Sigmoid colon (tissue), 4 donors: ENCODE results near the gene GALR3.

ENCODE experiments used
- EP300 ChIP-seq, 4 donors: sonication (generic); formaldehyde crosslinking; IDR thresholded peaks; one replicate each; pipeline ENCODE4 v1.6.1; 2017; ENCODE audit warnings: antibody characterized with exemption in 4 of 4
- POLR2A ChIP-seq, 2 donors: fragments of 450-650 bp; IDR thresholded peaks; one replicate each; pipeline ENCODE4 v1.6.1; 2016; ENCODE audit warnings: antibody characterized with exemption in 2 of 2, mild to moderate bottlenecking in 2 of 2, moderate library complexity in 2 of 2
- POLR2AphosphoS5 ChIP-seq, 4 donors: sonication (generic); formaldehyde crosslinking; IDR thresholded peaks; one replicate each; pipeline ENCODE4 v1.6.1; 2017; ENCODE audit warnings: antibody characterized with exemption in 4 of 4
- TF ChIP-seq, protein P1 (sequence below), 4 experiments: fragments of 450-650 bp in 3 of 4; fragments of 200-600 bp in 1 of 4; IDR thresholded peaks; one replicate each; pipeline ENCODE4 v1.5.1; 2016 to 2019; ENCODE audit warnings: antibody characterized with exemption in 4 of 4, mild to moderate bottlenecking in 3 of 4, moderate library complexity in 2 of 4

DNA sequence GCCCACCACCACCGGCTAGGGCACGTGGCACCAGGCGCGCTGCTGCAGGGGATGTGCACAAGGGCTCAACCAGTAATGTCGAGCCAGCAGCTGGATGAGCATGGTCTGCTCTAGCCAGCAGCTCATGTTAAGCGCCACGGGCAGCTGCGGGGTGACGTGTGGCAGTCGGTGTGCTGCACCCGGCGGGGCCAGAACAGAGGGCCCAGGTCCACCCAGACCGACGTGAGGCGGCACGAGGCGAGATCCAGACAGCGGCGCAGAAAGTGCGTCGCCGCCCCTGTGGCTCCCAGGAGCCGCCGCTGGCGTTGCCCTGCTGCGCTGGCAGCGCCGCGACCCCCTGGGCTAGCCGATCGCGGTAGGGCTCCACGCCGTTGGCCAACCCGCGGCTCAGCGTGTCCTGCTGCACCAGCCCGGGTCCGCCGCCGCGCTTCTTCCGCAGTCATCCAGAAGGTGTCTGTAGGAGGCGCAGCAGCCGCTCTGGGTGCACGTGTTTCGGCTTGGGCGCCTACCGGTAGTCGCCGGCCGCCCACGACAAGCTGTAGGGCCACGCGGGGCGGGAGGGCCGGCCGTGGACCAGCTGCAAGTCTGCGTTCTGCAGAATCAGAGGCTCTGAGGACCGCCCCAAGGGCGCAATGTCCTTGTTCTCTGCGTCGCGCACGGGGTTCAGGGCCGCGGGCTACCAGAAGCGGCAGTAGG lies 4.6 kb upstream of the GALR3 start:
- TF ChIP-seq, protein P1, sequence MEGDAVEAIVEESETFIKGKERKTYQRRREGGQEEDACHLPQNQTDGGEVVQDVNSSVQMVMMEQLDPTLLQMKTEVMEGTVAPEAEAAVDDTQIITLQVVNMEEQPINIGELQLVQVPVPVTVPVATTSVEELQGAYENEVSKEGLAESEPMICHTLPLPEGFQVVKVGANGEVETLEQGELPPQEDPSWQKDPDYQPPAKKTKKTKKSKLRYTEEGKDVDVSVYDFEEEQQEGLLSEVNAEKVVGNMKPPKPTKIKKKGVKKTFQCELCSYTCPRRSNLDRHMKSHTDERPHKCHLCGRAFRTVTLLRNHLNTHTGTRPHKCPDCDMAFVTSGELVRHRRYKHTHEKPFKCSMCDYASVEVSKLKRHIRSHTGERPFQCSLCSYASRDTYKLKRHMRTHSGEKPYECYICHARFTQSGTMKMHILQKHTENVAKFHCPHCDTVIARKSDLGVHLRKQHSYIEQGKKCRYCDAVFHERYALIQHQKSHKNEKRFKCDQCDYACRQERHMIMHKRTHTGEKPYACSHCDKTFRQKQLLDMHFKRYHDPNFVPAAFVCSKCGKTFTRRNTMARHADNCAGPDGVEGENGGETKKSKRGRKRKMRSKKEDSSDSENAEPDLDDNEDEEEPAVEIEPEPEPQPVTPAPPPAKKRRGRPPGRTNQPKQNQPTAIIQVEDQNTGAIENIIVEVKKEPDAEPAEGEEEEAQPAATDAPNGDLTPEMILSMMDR (IDR thresholded peaks at IDR 0.05), result peak; percentile 18 to 43 (median 30)
- TF ChIP-seq POLR2A (IDR thresholded peaks at IDR 0.05) (no peak), EP300 (IDR thresholded peaks at IDR 0.05) (no peak), POLR2AphosphoS5 (IDR thresholded peaks at IDR 0.05) (no peak)
